Breast epithelium (tissue), 4 donors: Measurements from ENCODE around the gene PPP2R2B. TPM values are rescaled to one million over a fixed set of nuclear protein-coding genes. Genes with fewer than 3 reads are reported as not detected.

Experiments used
- DNase-seq, 2 donors: peaks; one replicate each; pipeline ENCODE4 v3.0.0-alpha.2; 2019; ENCODE audit warnings: low spot score in 2 of 2
- H3K27ac ChIP-seq, 2 donors: fragments of 200-600 bp; sonication (generic) in 1 of 2; one replicate each; pipeline ENCODE4 v1.5.1; 2016 to 2019; ENCODE audit warnings: mild to moderate bottlenecking in 1 of 2
- H3K27me3 ChIP-seq, 2 donors: fragments of 200-600 bp; sonication (generic) in 1 of 2; one replicate each; pipeline versions ENCODE4 v1.5.1 to v1.6.0; 2017 to 2019; ENCODE audit warnings: control low read depth in 1 of 2, mild to moderate bottlenecking in 1 of 2
- H3K36me3 ChIP-seq: fragments of 200-600 bp; one replicate; pipeline ENCODE4 v1.5.1; 2019
- H3K4me1 ChIP-seq, 2 donors: fragments of 200-600 bp; sonication (generic); one replicate each; pipeline ENCODE4 v1.5.1; 2016 to 2019; ENCODE audit warnings: control low read depth in 1 of 2
- H3K4me3 ChIP-seq, 3 donors: fragments of 200-600 bp; sonication (generic); 1 replicate in 2 of 3; 2 replicates in 1 of 3; pipeline ENCODE4 v1.5.1; 2016 to 2019; ENCODE audit warnings: mild to moderate bottlenecking in 3 of 3, moderate library complexity in 2 of 3
- H3K9me3 ChIP-seq, 2 donors: fragments of 200-600 bp; sonication (generic) in 1 of 2; one replicate each; pipeline ENCODE4 v1.5.1; 2016 to 2019; ENCODE audit warnings: control low read depth in 1 of 2
- POLR2A ChIP-seq: fragments of 450-650 bp; IDR thresholded peaks from one replicate; pipeline ENCODE4 v1.6.1; 2016; ENCODE audit warnings: antibody characterized with exemption, mild to moderate bottlenecking, moderate library complexity
- POLR2AphosphoS5 ChIP-seq, 3 donors: sonication (generic); formaldehyde crosslinking; IDR thresholded peaks; one replicate each; pipeline ENCODE4 v1.6.1; 2017; ENCODE audit warnings: antibody characterized with exemption in 3 of 3
- intact Hi-C: fragments of 100-400 bp; cut with DNase I; formaldehyde crosslinking; loops from one replicate; pipeline ENCODE4 v1.15.1; 2023; ENCODE audit warnings: low total_unique reads
- total RNA-seq, 3 donors: library from RNA; depleted of rRNA; stranded (reverse); fragments of >200 nt; gene quantifications; one replicate each; pipeline ENCODE4 v1.1.0, GENCODE V29; 2016
- TF ChIP-seq, protein P1 (sequence below), 3 donors: fragments of 450-650 bp; IDR thresholded peaks; one replicate each; pipeline ENCODE4 v1.5.1; 2016 to 2017; ENCODE audit warnings: antibody characterized with exemption in 3 of 3, mild to moderate bottlenecking in 3 of 3, moderate library complexity in 3 of 3

The PPP2R2B gene
- total RNA-seq, 3 donors from 2014 or later: 0.33 to 1.8 (median 1.6) TPM

DNA sequence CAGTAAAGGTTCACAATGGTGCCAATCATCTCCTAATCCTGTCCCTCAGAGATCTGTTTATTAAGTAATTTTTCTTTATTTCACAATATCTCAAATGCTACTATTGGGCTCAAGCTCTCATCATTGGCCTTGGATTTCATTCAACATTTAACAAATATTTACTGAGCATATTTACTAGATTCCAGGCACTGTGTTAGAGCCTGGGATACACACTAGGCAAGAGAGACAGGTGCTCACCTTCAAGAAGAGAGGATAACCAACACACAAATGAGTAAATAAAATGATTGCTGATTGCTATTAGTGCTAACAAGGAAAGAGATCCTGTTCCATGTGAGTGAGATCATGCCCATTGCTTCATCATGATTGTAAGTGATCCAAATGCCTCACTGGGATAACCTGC is 27.4 kb downstream of the PPP2R2B start:
- Histone ChIP-seq H3K27ac (no peak overlapping the region), H3K4me3 (no peak overlapping the region), H3K36me3 (no peaks in the 10 kb centered on the region), H3K27me3 (no peaks in the 10 kb centered on the region), H3K9me3 (no peaks in the 10 kb centered on the region), H3K4me1 (no peaks in the 10 kb centered on the region)
- TF ChIP-seq POLR2AphosphoS5 (IDR thresholded peaks at IDR 0.05): no peak
- no peak for TF ChIP-seq POLR2A
- TF ChIP-seq, protein P1, sequence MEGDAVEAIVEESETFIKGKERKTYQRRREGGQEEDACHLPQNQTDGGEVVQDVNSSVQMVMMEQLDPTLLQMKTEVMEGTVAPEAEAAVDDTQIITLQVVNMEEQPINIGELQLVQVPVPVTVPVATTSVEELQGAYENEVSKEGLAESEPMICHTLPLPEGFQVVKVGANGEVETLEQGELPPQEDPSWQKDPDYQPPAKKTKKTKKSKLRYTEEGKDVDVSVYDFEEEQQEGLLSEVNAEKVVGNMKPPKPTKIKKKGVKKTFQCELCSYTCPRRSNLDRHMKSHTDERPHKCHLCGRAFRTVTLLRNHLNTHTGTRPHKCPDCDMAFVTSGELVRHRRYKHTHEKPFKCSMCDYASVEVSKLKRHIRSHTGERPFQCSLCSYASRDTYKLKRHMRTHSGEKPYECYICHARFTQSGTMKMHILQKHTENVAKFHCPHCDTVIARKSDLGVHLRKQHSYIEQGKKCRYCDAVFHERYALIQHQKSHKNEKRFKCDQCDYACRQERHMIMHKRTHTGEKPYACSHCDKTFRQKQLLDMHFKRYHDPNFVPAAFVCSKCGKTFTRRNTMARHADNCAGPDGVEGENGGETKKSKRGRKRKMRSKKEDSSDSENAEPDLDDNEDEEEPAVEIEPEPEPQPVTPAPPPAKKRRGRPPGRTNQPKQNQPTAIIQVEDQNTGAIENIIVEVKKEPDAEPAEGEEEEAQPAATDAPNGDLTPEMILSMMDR (IDR thresholded peaks at IDR 0.05): no peak
- intact Hi-C loops: no loop called here
- no peak for DNase-seq

DNA sequence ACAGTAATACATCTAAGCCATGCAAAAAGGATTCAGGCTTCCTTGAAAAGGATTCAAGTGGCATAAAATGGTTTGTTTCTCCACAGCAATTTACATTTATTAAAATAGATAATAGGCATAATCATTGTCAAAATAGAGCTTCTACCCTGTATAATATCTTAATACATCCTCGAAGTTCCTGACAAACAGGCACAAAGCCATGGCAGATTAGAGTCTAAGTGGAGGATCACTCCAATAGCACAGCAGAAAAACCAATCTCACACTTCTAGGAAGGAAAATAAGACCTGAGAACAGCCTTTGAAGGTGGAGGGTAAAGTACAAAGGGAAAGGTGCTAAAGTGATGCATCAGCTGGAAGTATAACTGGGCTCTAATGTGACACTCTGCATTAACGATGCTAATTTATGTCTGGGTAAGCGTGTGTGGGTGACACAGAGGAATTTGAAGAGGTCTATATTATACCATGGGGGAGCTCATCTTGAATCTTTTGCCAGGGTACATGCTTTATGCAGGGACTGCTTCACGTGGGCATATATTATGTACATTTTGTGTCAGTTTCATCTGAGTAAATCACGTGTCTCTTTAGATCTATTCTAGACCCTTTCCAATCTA is 28.8 kb downstream of the PPP2R2B start:
- DNase-seq: no peak
- Histone ChIP-seq H3K36me3 (no peaks in the 10 kb centered on the region), H3K27ac (no peak overlapping the region), H3K4me1 (no peaks in the 10 kb centered on the region), H3K9me3 (no peaks in the 10 kb centered on the region), H3K4me3 (no peak overlapping the region), H3K27me3 (no peaks in the 10 kb centered on the region)
- TF ChIP-seq POLR2AphosphoS5 (IDR thresholded peaks at IDR 0.05): no peak
- no peak for TF ChIP-seq POLR2A
- TF ChIP-seq, protein P1 (IDR thresholded peaks at IDR 0.05): no peak
- intact Hi-C loops: no loop called here

DNA sequence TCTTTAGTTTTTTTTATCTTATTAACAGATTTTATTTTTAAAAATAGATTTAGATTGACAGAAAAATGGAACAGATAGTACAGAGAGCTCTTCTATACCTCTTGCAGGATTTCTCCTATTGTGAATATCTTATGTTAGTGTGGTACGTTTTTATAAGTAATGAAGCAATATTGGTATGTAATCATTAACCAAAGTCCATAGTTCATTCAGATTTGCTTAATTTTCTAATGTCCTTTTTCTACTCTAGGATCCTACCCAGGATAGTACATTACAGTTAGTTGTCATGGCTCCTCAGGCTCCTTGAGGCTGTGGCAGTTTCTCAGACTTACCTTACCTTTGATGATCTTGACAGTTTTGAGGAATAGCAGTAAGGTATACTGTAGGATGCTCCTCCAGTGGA is 30.4 kb downstream of the PPP2R2B start:
- no peak overlapping the region for H3K27ac ChIP-seq
- TF ChIP-seq POLR2A: no peak
- TF ChIP-seq POLR2AphosphoS5 (IDR thresholded peaks at IDR 0.05): no peak
- TF ChIP-seq, protein P1 (IDR thresholded peaks at IDR 0.05): no peak
- H3K27me3 ChIP-seq: no peaks in the 10 kb centered on the region
- no peak overlapping the region for H3K4me3 ChIP-seq
- H3K4me1 ChIP-seq: no peaks in the 10 kb centered on the region
- no peaks in the 10 kb centered on the region for H3K36me3 ChIP-seq
- H3K9me3 ChIP-seq: no peaks in the 10 kb centered on the region
- no peak for DNase-seq
- intact Hi-C loops: no loop called here

DNA sequence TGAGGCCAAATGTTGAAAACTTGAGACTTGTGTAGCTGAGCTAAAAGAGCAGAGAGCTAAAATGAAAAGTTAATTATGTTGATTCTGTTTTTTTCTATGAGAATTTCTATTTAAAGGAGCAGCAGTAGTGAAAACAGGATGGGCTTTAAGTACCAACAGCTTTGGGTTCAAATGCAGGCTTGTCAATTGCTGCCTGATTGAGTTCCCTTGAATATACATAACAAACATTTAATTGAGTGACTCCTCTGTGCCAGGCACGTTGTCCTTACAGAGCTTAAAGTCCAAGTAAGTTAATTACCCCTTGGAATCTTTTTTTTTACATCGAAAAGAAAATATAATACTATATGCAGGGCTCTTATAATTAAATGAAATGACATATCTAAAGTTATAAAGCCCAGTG is 38.5 kb downstream of the PPP2R2B start:
- H3K27ac ChIP-seq: no peak overlapping the region
- DNase-seq: no peak
- peaks cover 0 to 3% of the 10 kb centered on the region in 2 donors for H3K27me3 ChIP-seq
- H3K4me1 ChIP-seq: no peaks in the 10 kb centered on the region
- intact Hi-C loops: no loop called here
- H3K4me3 ChIP-seq: no peak overlapping the region
- no peaks in the 10 kb centered on the region for H3K36me3 ChIP-seq
- TF ChIP-seq, protein P1 (IDR thresholded peaks at IDR 0.05): no peak
- TF ChIP-seq POLR2A: no peak
- H3K9me3 ChIP-seq: no peaks in the 10 kb centered on the region

DNA sequence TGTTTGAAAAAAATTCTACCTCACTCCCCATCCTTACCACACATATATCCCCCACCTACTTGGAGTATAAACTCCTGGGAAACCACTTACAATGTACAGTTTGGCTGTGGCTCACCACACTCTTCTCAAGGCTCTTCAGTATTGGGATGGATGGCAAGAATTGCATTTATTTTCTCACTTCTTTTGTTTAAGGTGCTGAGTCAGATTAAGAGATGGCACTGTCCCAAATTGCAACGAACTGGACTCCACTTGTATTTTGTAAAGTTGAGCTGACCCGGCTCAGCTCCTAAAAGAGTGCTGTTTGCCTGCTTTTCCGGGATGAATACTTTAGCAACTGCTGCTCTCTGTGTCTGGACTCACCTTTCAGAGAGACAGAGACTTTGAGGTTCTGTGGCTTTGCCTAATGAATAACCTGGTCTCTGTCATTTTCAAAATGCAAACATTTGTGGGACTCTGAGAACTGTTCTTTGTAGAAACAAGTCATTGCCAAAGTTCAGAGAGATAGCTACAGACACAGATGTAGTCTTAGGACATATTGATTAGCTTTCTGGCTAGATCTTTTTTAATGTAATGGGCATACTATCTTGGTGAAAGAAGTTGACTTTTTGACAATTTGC is 42.2 kb downstream of the PPP2R2B start:
- Histone ChIP-seq H3K36me3 (no peaks in the 10 kb centered on the region), H3K27ac (no peak overlapping the region), H3K4me1 (no peaks in the 10 kb centered on the region), H3K27me3 (peaks cover 0 to 3% of the 10 kb centered on the region in 2 donors), H3K9me3 (no peaks in the 10 kb centered on the region), H3K4me3 (no peak overlapping the region)
- intact Hi-C loops: no loop called here
- TF ChIP-seq POLR2AphosphoS5 (IDR thresholded peaks at IDR 0.05): no peak
- no peak for TF ChIP-seq POLR2A
- TF ChIP-seq, protein P1 (IDR thresholded peaks at IDR 0.05): no peak
- no peak for DNase-seq
